Esophagus squamous epithelium (tissue), 4 donors: Measurements from ENCODE around the gene DOCK1.

ENCODE experiments used
- POLR2A ChIP-seq, 4 donors: fragments of 450-650 bp; IDR thresholded peaks; one replicate each; pipeline ENCODE4 v1.6.1; 2017; ENCODE audit warnings: antibody characterized with exemption in 4 of 4, mild to moderate bottlenecking in 4 of 4, moderate library complexity in 3 of 4
- TF ChIP-seq, protein P1 (sequence below), 6 experiments: fragments of 450-650 bp in 4 of 6; fragments of 200-600 bp in 2 of 6; sonication (generic) in 2 of 6; IDR thresholded peaks; one replicate each; pipeline ENCODE4 v1.5.1; 2016 to 2019; ENCODE audit warnings: antibody characterized with exemption in 6 of 6, mild to moderate bottlenecking in 4 of 6, moderate library complexity in 4 of 6

DNA sequence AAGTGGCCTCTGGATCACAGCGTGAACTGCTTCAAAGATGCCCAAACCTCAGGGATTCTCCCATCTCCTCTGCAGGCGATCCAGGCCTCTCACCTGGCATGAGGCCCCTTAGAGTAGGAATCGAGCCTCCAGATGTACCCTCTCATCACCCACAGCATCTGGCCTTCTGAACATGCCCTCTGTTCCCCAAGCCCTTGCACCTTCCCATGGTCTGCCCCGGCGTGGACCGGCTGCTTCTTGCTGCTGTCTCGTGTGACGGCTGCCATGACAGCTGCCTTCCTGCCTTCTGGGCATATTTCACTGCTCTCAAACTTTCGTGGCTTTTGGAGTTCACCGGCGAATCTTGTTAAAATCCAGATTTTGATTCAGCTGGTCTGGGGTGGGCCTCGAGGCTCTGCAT lies 486.6 kb downstream of the DOCK1 start:
- TF ChIP-seq, protein P1, sequence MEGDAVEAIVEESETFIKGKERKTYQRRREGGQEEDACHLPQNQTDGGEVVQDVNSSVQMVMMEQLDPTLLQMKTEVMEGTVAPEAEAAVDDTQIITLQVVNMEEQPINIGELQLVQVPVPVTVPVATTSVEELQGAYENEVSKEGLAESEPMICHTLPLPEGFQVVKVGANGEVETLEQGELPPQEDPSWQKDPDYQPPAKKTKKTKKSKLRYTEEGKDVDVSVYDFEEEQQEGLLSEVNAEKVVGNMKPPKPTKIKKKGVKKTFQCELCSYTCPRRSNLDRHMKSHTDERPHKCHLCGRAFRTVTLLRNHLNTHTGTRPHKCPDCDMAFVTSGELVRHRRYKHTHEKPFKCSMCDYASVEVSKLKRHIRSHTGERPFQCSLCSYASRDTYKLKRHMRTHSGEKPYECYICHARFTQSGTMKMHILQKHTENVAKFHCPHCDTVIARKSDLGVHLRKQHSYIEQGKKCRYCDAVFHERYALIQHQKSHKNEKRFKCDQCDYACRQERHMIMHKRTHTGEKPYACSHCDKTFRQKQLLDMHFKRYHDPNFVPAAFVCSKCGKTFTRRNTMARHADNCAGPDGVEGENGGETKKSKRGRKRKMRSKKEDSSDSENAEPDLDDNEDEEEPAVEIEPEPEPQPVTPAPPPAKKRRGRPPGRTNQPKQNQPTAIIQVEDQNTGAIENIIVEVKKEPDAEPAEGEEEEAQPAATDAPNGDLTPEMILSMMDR (IDR thresholded peaks at IDR 0.05), result no peak
- TF ChIP-seq POLR2A (IDR thresholded peaks at IDR 0.05), result no peak
